K562 (cell line): ENCODE measurements around the gene ING4. TPM values are rescaled to one million over a fixed set of nuclear protein-coding genes. Genes with fewer than 3 reads are reported as not detected.
A peak's percentile ranks its signal among the peaks of the same experiment; 100 is the strongest.

ENCODE experiments used
- BCL6 ChIP-seq: fragments of 250-450 bp; sonication (Bioruptor Pico); IDR thresholded peaks from 2 replicates; pipeline ENCODE4 v1.4.0; 2020
- CBX3 ChIP-seq, 2 experiments: IDR thresholded peaks; 1 replicate in 1 of 2; 2 replicates in 1 of 2; pipeline ENCODE4 v1.6.1; 2012; ENCODE audit warnings: inconsistent platforms in 2 of 2, low read length in 2 of 2, borderline replicate concordance in 1 of 2, control low read depth in 1 of 2
- CCAR2 ChIP-seq: fragments of 200-400 bp; formaldehyde crosslinking; IDR thresholded peaks from 2 replicates; pipeline ENCODE4 v1.6.1; 2017; ENCODE audit warnings: mild to moderate bottlenecking, low read depth, low read length
- E4F1 ChIP-seq: fragments of 250-450 bp; sonication (Bioruptor Pico); IDR thresholded peaks from 2 replicates; pipeline ENCODE4 v1.5.0; 2021; ENCODE audit warnings: mild to moderate bottlenecking, borderline replicate concordance
- HES1 ChIP-seq: fragments of 450-650 bp; IDR thresholded peaks from 2 replicates; pipeline ENCODE4 v1.6.1; 2016; ENCODE audit warnings: low read depth, mild to moderate bottlenecking, moderate library complexity
- IRF9 ChIP-seq: fragments of 450-650 bp; IDR thresholded peaks from 2 replicates; pipeline ENCODE4 v1.6.1; 2016; ENCODE audit warnings: missing biosample characterization, missing genetic modification characterization
- LARP7 ChIP-seq: fragments of 450-650 bp; IDR thresholded peaks from 2 replicates; pipeline ENCODE4 v1.6.1; 2016
- MEIS2 ChIP-seq: fragments of 450-650 bp; IDR thresholded peaks from 2 replicates; pipeline ENCODE4 v1.6.1; 2014; ENCODE audit warnings: mild to moderate bottlenecking; ENCODE audit not compliant: partially characterized antibody
- MTF1 ChIP-seq: fragments of 250-450 bp; sonication (Bioruptor Pico); IDR thresholded peaks from 2 replicates; pipeline ENCODE4 v1.9.0; 2021; ENCODE audit warnings: moderate library complexity, mild to moderate bottlenecking, inconsistent platforms, borderline replicate concordance
- POLR3G ChIP-seq: IDR thresholded peaks from 2 replicates; pipeline ENCODE4 v1.6.1; 2011; ENCODE audit not compliant: insufficient read length, insufficient replicate concordance; ENCODE audit errors: extremely low read depth
- POU5F1 ChIP-seq: fragments of 150-350 bp; IDR thresholded peaks from 2 replicates; pipeline ENCODE4 v1.6.1; 2014; ENCODE audit warnings: borderline replicate concordance, low read length, low read depth, mild to moderate bottlenecking; ENCODE audit not compliant: partially characterized antibody
- PRPF4 ChIP-seq: fragments of 200-400 bp; formaldehyde crosslinking; IDR thresholded peaks from one replicate; pipeline ENCODE4 v1.6.1; 2017; ENCODE audit warnings: low read length, low read depth, mild to moderate bottlenecking; ENCODE audit not compliant: insufficient read depth, poor library complexity, severe bottlenecking
- U2AF1 ChIP-seq: fragments of 200-400 bp; formaldehyde crosslinking; optimal IDR thresholded peaks from 2 replicates; pipeline ENCODE3; 2017; ENCODE audit warnings: mild to moderate bottlenecking, low read depth, low read length, moderate library complexity
- ZNF23 ChIP-seq: fragments of 250-450 bp; sonication (Bioruptor Pico); IDR thresholded peaks from 2 replicates; pipeline ENCODE4 v1.4.0; 2020; ENCODE audit warnings: mild to moderate bottlenecking
- ZNF263 ChIP-seq: sonication (generic); formaldehyde crosslinking; IDR thresholded peaks from 2 replicates; pipeline ENCODE4 v1.8.0; 2022; ENCODE audit warnings: mild to moderate bottlenecking, missing genetic modification reagents, borderline replicate concordance
- ZNF280A ChIP-seq: fragments of 450-650 bp; IDR thresholded peaks from 2 replicates; pipeline ENCODE4 v1.6.1; 2018; ENCODE audit warnings: mild to moderate bottlenecking, low read depth; ENCODE audit not compliant: partially characterized antibody
- ZNF347 ChIP-seq: fragments of 450-650 bp; formaldehyde crosslinking; IDR thresholded peaks from 2 replicates; pipeline ENCODE4 v1.4.0; 2020; ENCODE audit warnings: low read depth, mild to moderate bottlenecking, moderate library complexity
- polyA plus RNA-seq, 8 experiments: library from polyadenylated mRNA; depleted of rRNA in 4 of 8; stranded (reverse) in 5 of 8; unstranded in 3 of 8; fragments of >200 nt; fragmentation: Nextera tagmentation in 2 of 8; fragmentation: Illumina TruSeq in 1 of 8; extraction: Ambion mirVana in 2 of 8; extraction: Trizol in 1 of 8; gene quantifications; 2 replicates each; pipeline versions ENCODE4 v1.2.1 to v1.2.3, GENCODE V29; 2011 to 2014; ENCODE audit warnings: inconsistent platforms in 1 of 8, missing spikeins in 1 of 8
- total RNA-seq, 7 experiments: library from RNA; depleted of rRNA in 6 of 7; stranded (reverse); fragments of >200 nt in 6 of 7; fragmentation: Illumina TruSeq in 2 of 7; extraction: Trizol in 2 of 7; gene quantifications; 2 replicates each; pipeline versions ENCODE4 v1.2.1 to v1.2.3, GENCODE V29; 2011 to 2021; ENCODE audit warnings: low replicate concordance in 1 of 7

ING4 gene
- total and polyA plus RNA-seq, 9 of the 15 experiments (the other 6 are each of a cell fraction or from before 2014, with no cell fraction given) = 6.6 to 30.2 (median 15.7) TPM

- TF ChIP-seq E4F1 = no peak
- TF ChIP-seq POLR3G = no peak
- no peak for TF ChIP-seq HES1
- peak; percentile 56 for TF ChIP-seq MEIS2
- no peak for TF ChIP-seq MTF1 (CRISPR knock-in tag)
- no peak for TF ChIP-seq BCL6
- no peak for TF ChIP-seq LARP7
- no peak for TF ChIP-seq POU5F1
- TF ChIP-seq PRPF4 = no peak
- no peak for TF ChIP-seq U2AF1
- no peak for TF ChIP-seq ZNF347 (CRISPR knock-in tag)
- peak in 1 of 2 experiments; percentile 78; a peak in 1 of 3 replicates for TF ChIP-seq CBX3 (IDR thresholded peaks at IDR 0.05; ENCODE audit: borderline replicate concordance in 1 of 2, low read length in 2 of 2)
- TF ChIP-seq CCAR2 = no peak
- no peak for TF ChIP-seq IRF9 (tag)
- TF ChIP-seq ZNF23 (CRISPR knock-in tag) = no peak
- TF ChIP-seq ZNF280A = peak; percentile 25
- TF ChIP-seq ZNF263 = no peak
Observed at GRCh38 chr12:6640497-6640896, 22.4 kb downstream of the ING4 start (continued).
